Measurements from ENCODE around the gene SPTLC3.

DNA sequence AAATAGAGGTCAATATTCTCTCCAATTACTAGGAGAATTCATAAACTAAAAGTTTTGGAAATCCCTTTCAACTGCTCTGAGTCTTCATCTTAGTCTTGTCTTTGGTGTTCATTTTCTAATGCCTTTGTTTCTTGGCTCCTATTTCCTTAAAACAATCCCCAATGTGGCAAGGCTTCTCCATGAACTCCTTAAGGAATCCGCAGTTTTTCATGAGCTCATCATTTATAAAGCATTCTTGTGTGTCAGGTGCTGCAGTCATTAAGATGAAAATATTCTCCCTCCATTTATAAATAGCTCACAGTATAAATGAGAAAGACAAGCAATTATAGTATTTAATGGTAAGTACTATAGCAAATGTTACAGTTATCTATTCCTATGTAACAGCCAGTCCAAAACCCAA is 4.6 kb downstream of the SPTLC3 start:
- TF ChIP-seq GATA2 (IDR thresholded peaks at IDR 0.05; ENCODE audit: low read depth, low read length) (no peak), GATA3 (IDR thresholded peaks at IDR 0.05; ENCODE audit: low read depth, low read length) (no peak)

Measured in SH-SY5Y (cell line).